ENCODE measurements around the gene EFCAB8.

Gene EFCAB8

DNA sequence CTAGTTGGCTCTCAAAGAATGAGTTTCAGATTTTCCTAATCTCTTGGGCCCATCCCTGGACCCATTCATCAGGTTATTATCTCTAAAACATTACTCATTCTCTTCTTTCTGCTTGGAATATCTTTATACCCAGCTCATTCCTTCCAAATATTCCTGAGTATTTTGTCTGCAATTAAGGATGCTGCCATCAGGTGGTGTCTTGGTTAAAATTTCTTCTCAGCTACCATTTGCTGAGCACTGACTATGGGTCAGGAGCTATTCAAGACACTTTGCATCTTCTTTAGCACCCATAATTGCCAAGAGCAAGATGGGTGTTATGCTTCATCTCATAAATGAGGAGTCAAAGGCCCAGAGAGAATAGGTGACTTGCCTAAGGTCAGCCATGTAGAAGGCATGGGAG lies 137.1 kb downstream of the EFCAB8 start:
- Histone ChIP-seq H3K27ac (no peak overlapping the region), H3K4me2 (ENCODE audit: low read length) (no peak overlapping the region), H3K9me3 (ENCODE audit: control insufficient read depth, low read length) (no peaks in the 10 kb centered on the region), H2AFZ (no peak overlapping the region), H3K4me1 (no peaks in the 10 kb centered on the region), H3K79me2 (no peaks in the 10 kb centered on the region), H3K27me3 (ENCODE audit: control insufficient read depth, insufficient read depth, low read length) (no peaks in the 10 kb centered on the region), H3K36me3 (ENCODE audit: control insufficient read depth, insufficient read depth, low read length) (no peaks in the 10 kb centered on the region), H3K4me3 (ENCODE audit: low read depth, low read length) (no peak overlapping the region), H3K9ac (no peak overlapping the region)
- TF ChIP-seq, protein P1, sequence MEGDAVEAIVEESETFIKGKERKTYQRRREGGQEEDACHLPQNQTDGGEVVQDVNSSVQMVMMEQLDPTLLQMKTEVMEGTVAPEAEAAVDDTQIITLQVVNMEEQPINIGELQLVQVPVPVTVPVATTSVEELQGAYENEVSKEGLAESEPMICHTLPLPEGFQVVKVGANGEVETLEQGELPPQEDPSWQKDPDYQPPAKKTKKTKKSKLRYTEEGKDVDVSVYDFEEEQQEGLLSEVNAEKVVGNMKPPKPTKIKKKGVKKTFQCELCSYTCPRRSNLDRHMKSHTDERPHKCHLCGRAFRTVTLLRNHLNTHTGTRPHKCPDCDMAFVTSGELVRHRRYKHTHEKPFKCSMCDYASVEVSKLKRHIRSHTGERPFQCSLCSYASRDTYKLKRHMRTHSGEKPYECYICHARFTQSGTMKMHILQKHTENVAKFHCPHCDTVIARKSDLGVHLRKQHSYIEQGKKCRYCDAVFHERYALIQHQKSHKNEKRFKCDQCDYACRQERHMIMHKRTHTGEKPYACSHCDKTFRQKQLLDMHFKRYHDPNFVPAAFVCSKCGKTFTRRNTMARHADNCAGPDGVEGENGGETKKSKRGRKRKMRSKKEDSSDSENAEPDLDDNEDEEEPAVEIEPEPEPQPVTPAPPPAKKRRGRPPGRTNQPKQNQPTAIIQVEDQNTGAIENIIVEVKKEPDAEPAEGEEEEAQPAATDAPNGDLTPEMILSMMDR (IDR thresholded peaks at IDR 0.05) = no peak

DNA sequence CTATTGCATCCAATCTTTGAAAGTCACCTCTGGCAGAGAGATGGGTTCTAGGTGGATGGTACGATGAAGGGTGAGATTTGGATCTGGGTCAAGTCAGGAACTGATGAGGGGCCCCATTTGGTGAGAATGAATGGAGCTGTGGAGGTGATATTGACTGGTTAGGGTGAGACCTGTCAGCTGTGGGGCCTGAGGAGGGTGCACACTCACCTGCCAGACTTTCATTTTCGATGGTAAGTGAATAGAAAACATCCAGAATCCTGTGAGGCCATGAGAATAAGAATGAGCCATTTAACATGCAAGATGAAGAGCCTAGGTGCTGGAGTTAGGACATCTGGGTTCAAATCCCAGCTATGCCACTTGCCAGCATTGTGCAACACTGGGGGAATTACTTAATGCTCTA lies 138.7 kb downstream of the EFCAB8 start:
- H3K4me2 ChIP-seq (ENCODE audit: low read length) = no peak overlapping the region
- H3K4me3 ChIP-seq (ENCODE audit: low read depth, low read length) = no peak overlapping the region
- no peaks in the 10 kb centered on the region for H3K9me3 ChIP-seq (ENCODE audit: control insufficient read depth, low read length)
- no peaks in the 10 kb centered on the region for H3K27me3 ChIP-seq (ENCODE audit: control insufficient read depth, insufficient read depth, low read length)
- no peak overlapping the region for H2AFZ ChIP-seq
- TF ChIP-seq, protein P1 (IDR thresholded peaks at IDR 0.05) = no peak
- H3K36me3 ChIP-seq (ENCODE audit: control insufficient read depth, insufficient read depth, low read length) = no peaks in the 10 kb centered on the region
- H3K27ac ChIP-seq = no peak overlapping the region
- H3K79me2 ChIP-seq = no peaks in the 10 kb centered on the region
- H3K9ac ChIP-seq = no peak overlapping the region
- no peaks in the 10 kb centered on the region for H3K4me1 ChIP-seq

DNA sequence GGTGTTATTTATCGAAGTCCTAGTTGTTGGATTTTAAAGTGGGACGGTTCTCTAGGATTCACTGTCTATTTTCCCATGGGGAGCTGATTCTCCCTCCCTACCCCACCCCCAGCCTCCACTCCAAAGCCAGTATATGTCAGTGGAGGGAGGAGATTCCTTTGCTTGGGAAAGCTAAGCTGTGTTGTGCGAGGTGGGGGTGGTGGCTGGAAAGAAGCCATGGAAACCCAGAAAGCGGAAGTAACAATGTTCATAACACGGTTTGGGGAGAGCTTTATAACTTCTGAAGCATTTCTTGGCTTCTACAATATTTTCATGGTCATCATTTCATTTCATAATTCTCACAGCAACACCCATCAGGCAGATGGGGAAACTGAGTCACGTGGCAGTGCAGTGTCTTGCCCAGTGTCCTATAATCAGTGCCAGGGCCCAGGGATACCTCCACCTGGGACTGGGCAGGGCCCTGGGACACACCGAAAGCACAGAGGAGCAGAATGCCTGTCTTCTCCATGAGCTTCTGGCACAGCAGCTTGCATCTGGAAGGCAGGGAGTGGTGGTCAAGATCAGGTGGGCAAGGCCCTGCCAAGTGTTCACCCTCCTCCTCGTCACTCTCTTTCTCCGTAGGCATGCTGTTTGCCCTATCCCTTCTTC lies 141.0 kb downstream of the EFCAB8 start:
- TF ChIP-seq, protein P1 (IDR thresholded peaks at IDR 0.05) = no peak
- no peak overlapping the region for H3K4me3 ChIP-seq (ENCODE audit: low read depth, low read length)
- H3K4me1 ChIP-seq = no peaks in the 10 kb centered on the region
- H3K4me2 ChIP-seq (ENCODE audit: low read length) = no peak overlapping the region
- H3K36me3 ChIP-seq (ENCODE audit: control insufficient read depth, insufficient read depth, low read length) = no peaks in the 10 kb centered on the region
- H3K9me3 ChIP-seq (ENCODE audit: control insufficient read depth, low read length) = no peaks in the 10 kb centered on the region
- H3K79me2 ChIP-seq = no peaks in the 10 kb centered on the region
- no peak overlapping the region for H2AFZ ChIP-seq
- no peaks in the 10 kb centered on the region for H3K27me3 ChIP-seq (ENCODE audit: control insufficient read depth, insufficient read depth, low read length)
- no peak overlapping the region for H3K27ac ChIP-seq
- H3K9ac ChIP-seq = no peak overlapping the region

DNA sequence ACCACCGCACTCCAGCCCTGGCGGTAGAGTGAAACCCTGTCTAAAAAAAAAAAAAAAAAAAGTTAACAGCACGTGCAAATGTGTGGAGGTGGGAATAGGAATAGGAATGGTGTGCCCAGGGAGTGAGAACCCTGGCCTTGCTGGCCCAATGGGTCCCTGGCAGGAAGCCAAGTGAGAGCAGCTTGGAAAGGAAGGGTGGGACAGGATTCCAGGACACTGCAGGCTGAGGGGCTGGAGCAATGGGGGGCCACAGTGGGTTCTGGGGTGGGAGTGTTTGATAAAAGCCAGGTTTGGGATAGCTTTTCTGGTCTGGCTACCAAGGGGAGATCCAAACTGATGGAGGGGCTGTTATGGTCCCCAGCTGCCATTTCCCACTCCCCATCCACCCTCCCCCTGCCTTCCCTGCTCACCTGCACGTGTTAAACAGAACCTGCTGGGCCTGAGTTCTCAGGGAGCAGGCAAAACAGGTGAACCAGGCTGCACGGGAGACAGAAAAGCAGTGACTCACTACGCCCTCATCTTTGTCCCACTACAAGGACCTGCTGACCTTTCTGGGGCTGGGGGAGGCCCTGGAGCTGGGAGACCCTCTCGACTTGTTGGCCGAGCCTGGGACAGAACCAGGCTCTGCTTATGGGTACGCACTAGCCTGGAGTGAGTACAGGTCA lies 142.2 kb downstream of the EFCAB8 start:
- Histone ChIP-seq H3K4me1 (no peaks in the 10 kb centered on the region), H3K36me3 (ENCODE audit: control insufficient read depth, insufficient read depth, low read length) (no peaks in the 10 kb centered on the region), H3K79me2 (no peaks in the 10 kb centered on the region), H3K4me3 (ENCODE audit: low read depth, low read length) (no peak overlapping the region), H3K4me2 (ENCODE audit: low read length) (no peak overlapping the region), H2AFZ (no peak overlapping the region), H3K9me3 (ENCODE audit: control insufficient read depth, low read length) (no peaks in the 10 kb centered on the region), H3K27ac (no peak overlapping the region), H3K27me3 (ENCODE audit: control insufficient read depth, insufficient read depth, low read length) (no peaks in the 10 kb centered on the region), H3K9ac (no peak overlapping the region)
- TF ChIP-seq, protein P1 (IDR thresholded peaks at IDR 0.05) = no peak

All from parathyroid adenoma (tissue), 2 donors.